Neural cell (in vitro differentiated cells): Measurements from ENCODE around the gene IRF7.

ENCODE experiments used
- EZH2 ChIP-seq: fragments of 200-600, 300-800 bp; shearing (Covaris generic), sonication (generic); IDR thresholded peaks from 2 replicates; pipeline ENCODE4 v1.6.1; 2014; ENCODE audit warnings: antibody characterized with exemption, low read length, borderline replicate concordance, mild to moderate bottlenecking; ENCODE audit not compliant: insufficient read depth, poor library complexity, severe bottlenecking
- POLR2AphosphoS5 ChIP-seq: IDR thresholded peaks from 2 replicates; pipeline ENCODE4 v1.6.1; 2012
- RAD21 ChIP-seq: fragments of 450-650 bp; conservative IDR thresholded peaks from 2 replicates; pipeline ENCODE4 v1.6.1; 2014; ENCODE audit warnings: antibody characterized with exemption, mild to moderate bottlenecking, moderate library complexity
- TF ChIP-seq, protein P1 (sequence below): fragments of 450-650 bp; IDR thresholded peaks from 2 replicates; pipeline ENCODE4 v1.5.1; 2014; ENCODE audit warnings: antibody characterized with exemption, mild to moderate bottlenecking, moderate library complexity; ENCODE audit not compliant: poor library complexity, severe bottlenecking

DNA sequence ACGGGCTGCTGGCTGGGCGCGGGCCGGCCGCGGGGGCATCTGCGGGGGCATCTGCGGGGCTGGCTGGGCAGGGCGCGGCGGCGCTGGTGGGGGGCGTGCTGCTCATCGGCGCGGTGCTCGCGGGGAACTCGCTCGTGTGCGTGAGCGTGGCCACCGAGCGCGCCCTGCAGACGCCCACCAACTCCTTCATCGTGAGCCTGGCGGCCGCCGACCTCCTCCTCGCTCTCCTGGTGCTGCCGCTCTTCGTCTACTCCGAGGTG, 21.5 kb upstream of the IRF7 start:
- no peak for TF ChIP-seq EZH2
- no peak for TF ChIP-seq RAD21
- TF ChIP-seq, protein P1, sequence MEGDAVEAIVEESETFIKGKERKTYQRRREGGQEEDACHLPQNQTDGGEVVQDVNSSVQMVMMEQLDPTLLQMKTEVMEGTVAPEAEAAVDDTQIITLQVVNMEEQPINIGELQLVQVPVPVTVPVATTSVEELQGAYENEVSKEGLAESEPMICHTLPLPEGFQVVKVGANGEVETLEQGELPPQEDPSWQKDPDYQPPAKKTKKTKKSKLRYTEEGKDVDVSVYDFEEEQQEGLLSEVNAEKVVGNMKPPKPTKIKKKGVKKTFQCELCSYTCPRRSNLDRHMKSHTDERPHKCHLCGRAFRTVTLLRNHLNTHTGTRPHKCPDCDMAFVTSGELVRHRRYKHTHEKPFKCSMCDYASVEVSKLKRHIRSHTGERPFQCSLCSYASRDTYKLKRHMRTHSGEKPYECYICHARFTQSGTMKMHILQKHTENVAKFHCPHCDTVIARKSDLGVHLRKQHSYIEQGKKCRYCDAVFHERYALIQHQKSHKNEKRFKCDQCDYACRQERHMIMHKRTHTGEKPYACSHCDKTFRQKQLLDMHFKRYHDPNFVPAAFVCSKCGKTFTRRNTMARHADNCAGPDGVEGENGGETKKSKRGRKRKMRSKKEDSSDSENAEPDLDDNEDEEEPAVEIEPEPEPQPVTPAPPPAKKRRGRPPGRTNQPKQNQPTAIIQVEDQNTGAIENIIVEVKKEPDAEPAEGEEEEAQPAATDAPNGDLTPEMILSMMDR = no peak
- TF ChIP-seq POLR2AphosphoS5 = no peak
